Activated CD8-positive, alpha-beta T cell treated with anti-CD3 and anti-CD28 coated beads for 36 hours (primary cell): ENCODE results near the gene LIX1. TPM values are rescaled to one million over a fixed set of nuclear protein-coding genes. Genes with fewer than 3 reads are reported as not detected.

Experiments
- ATAC-seq: fragments of 200-7000 bp; cut with Tn5 transposase; one replicate; pipeline ENCODE4 v1.10.0; 2021; ENCODE audit warnings: mild to moderate bottlenecking, moderate library complexity
- CTCF ChIA-PET: fragments of 350-600 bp; sonication (Branson Sonifier 250); formaldehyde crosslinking; loops from one replicate; lab custom pipeline; 2021; ENCODE audit warnings: antibody characterized with exemption; lab: Charles Lee
- POLR2A ChIA-PET: fragments of 350-600 bp; sonication (Branson Sonifier 250); formaldehyde crosslinking; loops from one replicate; lab custom pipeline; 2021; ENCODE audit warnings: antibody characterized with exemption; lab: Charles Lee
- DNase-seq: peaks from one replicate; pipeline ENCODE4 v3.0.0-alpha.2; 2020
- H3K27ac Mint-ChIP-seq: one replicate; pipeline ENCODE4 v1.8.0; 2021; ENCODE audit warnings: mild to moderate bottlenecking, mixed read lengths
- H3K27me3 Mint-ChIP-seq: one replicate; pipeline ENCODE4 v1.8.0; 2021; ENCODE audit warnings: mixed read lengths
- H3K36me3 Mint-ChIP-seq: one replicate; pipeline ENCODE4 v1.8.0; 2021; ENCODE audit warnings: low read depth, mixed read lengths
- H3K4me1 Mint-ChIP-seq: one replicate; pipeline ENCODE4 v1.8.0; 2021; ENCODE audit warnings: low read depth, mixed read lengths
- H3K4me3 Mint-ChIP-seq: one replicate; pipeline ENCODE4 v1.8.0; 2021; ENCODE audit warnings: mild to moderate bottlenecking, moderate library complexity, mixed read lengths
- H3K9me3 Mint-ChIP-seq: one replicate; pipeline ENCODE4 v1.8.0; 2021; ENCODE audit warnings: mixed read lengths
- intact Hi-C: fragments of 100-400 bp; cut with micrococcal nuclease; formaldehyde crosslinking; loops from one replicate; pipeline ENCODE4 v1.10.0; 2022
- total RNA-seq, 2 experiments: library from RNA; stranded (reverse); gene quantifications; one replicate each; pipeline ENCODE4 v1.2.3, GENCODE V29; 2021
- TF ChIP-seq, protein P1 (sequence below): fragments of 200-600 bp; IDR thresholded peaks from one replicate; pipeline ENCODE4 v1.8.0; 2022; ENCODE audit warnings: antibody characterized with exemption, mild to moderate bottlenecking

LIX1 gene
- total RNA-seq, 2 experiments from 2014 or later, result not detected

DNA sequence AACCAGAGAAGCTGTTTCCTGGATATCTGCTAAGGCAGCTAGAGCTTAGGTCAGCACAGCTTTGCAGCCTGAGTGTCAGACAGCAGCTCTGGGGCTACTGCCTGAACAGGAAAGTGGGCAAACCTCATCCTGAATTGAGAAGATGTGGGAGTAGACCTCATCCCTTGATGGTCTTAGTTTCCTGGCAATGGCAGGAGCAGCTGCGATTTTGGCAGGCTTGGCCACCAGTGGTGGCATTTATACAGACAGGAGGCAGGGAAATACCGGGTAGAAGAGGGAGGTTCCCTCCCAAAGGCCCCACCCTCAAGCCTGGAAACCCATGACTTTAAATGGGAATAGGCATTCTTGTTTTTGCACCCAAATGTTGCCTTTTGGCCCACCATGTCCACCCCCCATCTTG is 69.7 kb downstream of the LIX1 start:
- H3K27me3 Mint-ChIP-seq, result no peaks in the 10 kb centered on the region
- no peaks in the 10 kb centered on the region for H3K9me3 Mint-ChIP-seq
- H3K4me3 Mint-ChIP-seq, result no peak overlapping the region
- CTCF ChIA-PET, result interaction anchor here (1.3 kb wide), 1 partner anchor 89 kb away, joined by 3 read pairs; no protein-coding TSS in a partner anchor
- no peaks in the 10 kb centered on the region for H3K36me3 Mint-ChIP-seq
- ATAC-seq (no peak), DNase-seq (no peak)
- TF ChIP-seq, protein P1, sequence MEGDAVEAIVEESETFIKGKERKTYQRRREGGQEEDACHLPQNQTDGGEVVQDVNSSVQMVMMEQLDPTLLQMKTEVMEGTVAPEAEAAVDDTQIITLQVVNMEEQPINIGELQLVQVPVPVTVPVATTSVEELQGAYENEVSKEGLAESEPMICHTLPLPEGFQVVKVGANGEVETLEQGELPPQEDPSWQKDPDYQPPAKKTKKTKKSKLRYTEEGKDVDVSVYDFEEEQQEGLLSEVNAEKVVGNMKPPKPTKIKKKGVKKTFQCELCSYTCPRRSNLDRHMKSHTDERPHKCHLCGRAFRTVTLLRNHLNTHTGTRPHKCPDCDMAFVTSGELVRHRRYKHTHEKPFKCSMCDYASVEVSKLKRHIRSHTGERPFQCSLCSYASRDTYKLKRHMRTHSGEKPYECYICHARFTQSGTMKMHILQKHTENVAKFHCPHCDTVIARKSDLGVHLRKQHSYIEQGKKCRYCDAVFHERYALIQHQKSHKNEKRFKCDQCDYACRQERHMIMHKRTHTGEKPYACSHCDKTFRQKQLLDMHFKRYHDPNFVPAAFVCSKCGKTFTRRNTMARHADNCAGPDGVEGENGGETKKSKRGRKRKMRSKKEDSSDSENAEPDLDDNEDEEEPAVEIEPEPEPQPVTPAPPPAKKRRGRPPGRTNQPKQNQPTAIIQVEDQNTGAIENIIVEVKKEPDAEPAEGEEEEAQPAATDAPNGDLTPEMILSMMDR, result no peak
- H3K27ac Mint-ChIP-seq, result no peak overlapping the region
- H3K4me1 Mint-ChIP-seq, result no peaks in the 10 kb centered on the region
- intact Hi-C loops, result no loop called here
- POLR2A ChIA-PET, result no interaction called here

DNA sequence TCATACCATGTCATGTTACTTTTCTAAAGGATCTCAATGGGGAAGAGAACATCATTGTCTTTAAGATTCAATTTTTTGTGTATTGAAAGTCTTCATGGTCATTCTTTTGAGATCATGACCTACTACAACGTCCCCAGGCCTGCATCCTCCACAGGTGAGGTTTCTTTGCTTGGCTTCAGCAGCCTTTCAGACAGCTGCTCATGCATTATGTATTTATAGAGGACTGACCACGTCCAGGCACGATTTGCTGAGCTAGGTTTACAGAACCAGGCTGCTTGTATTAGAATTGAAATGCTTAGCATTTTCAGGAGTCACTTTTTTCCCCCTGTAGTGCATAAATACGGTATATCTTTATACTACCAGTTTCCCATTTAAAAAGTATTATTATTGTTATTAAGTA is 70.4 kb downstream of the LIX1 start:
- no peak overlapping the region for H3K4me3 Mint-ChIP-seq
- no peaks in the 10 kb centered on the region for H3K9me3 Mint-ChIP-seq
- H3K27me3 Mint-ChIP-seq, result no peaks in the 10 kb centered on the region
- no peaks in the 10 kb centered on the region for H3K36me3 Mint-ChIP-seq
- no peak overlapping the region for H3K27ac Mint-ChIP-seq
- intact Hi-C loops, result no loop called here
- DNase-seq (no peak), ATAC-seq (no peak)
- TF ChIP-seq, protein P1, result no peak
- H3K4me1 Mint-ChIP-seq, result no peaks in the 10 kb centered on the region
- ChIA-PET CTCF (interaction anchor here (1.3 kb wide), 1 partner anchor 89 kb away, joined by 3 read pairs; no protein-coding TSS in a partner anchor), POLR2A (no interaction called here)

DNA sequence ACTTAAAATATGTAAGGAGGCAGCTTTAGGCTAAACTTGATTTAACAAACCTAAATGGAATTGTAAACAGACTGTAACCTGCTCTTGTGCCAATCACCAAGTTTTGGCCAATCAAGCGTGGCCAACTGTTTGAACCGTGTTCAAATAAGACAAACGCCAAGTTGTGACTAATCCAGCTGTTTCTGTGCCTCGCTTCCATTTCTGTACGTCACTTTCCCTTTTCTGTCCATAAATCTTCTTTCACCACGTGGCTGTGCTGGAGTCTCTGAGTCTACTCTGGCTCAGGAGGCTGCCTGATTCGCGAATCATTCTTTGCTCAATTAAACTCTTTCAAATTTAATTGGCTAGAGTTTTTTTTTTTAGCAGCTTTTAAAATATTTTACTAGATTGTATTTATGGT is 71.3 kb downstream of the LIX1 start:
- intact Hi-C loops, result no loop called here
- POLR2A ChIA-PET, result no interaction called here
- Mint-ChIP-seq H3K27ac (no peak overlapping the region), H3K27me3 (no peaks in the 10 kb centered on the region), H3K9me3 (no peaks in the 10 kb centered on the region), H3K4me3 (no peak overlapping the region), H3K4me1 (no peaks in the 10 kb centered on the region), H3K36me3 (no peaks in the 10 kb centered on the region)
- no peak for DNase-seq
- CTCF ChIA-PET, result interaction anchor here (0.7 to 1.7 kb wide), 2 partner anchors 11 to 39 kb away, joined by 4 read pairs; no protein-coding TSS in a partner anchor
- ATAC-seq, result no peak
- TF ChIP-seq, protein P1, result no peak

DNA sequence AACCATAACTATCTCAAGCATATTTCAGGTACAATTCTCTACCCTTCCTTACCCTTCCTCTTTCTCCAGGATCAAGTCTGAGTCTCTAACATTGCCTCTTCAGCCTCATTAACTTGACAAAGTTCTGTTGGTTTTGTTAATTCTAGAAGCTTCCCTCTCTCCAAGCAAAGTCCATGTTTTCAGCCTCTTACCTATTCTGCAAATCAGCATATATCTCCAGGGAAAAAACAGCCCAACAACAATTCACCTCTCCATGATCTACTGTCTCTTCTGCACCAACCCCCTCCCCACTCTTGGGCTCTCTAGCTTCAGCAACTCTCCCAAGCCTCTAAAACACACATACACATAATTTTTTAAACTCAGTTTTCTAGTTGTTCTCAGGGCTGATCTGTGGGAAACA is 72.2 kb downstream of the LIX1 start:
- TF ChIP-seq, protein P1, result no peak
- CTCF ChIA-PET, result interaction anchor here (0.7 to 1.7 kb wide), 3 partner anchors 12 to 93 kb away, joined by 4 read pairs; no protein-coding TSS in a partner anchor

DNA sequence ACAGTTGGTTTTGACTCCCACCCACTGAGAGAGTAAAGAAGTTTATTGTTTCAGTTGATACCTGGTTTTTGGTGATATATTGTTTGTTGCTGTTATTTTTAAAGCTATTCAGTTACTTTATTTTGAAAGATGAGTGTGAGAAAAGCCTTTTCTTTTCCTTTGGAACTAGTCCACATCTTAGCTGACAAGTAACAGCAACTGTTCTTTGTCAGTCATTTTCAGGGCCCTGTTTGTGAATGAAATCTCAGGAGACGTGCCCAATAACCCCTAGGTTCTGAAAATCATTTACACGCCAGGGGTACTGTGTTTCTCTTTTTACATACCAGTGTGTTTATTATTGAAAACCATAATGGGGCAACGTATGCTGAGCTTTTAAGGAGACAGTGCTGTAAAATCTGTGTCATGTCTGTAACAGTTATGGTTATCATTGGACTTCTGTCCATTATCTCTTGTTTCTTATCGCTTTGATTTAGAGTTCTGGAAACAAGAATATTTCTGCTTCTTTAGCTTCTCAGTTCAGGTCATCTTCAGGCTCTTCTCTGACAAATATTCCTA is 75.0 kb downstream of the LIX1 start:
- no peaks in the 10 kb centered on the region for H3K9me3 Mint-ChIP-seq
- intact Hi-C loops, result no loop called here
- H3K27me3 Mint-ChIP-seq, result no peaks in the 10 kb centered on the region
- ChIA-PET CTCF (interaction anchor here (0.7 to 1.9 kb wide), 4 partner anchors 8 to 199 kb away, joined by 3 to 6 read pairs (median 4); no protein-coding TSS in a partner anchor), POLR2A (no interaction called here)
- no peak overlapping the region for H3K27ac Mint-ChIP-seq
- ATAC-seq (no peak), DNase-seq (no peak)
- TF ChIP-seq, protein P1, result no peak
- H3K4me3 Mint-ChIP-seq, result no peak overlapping the region
- no peaks in the 10 kb centered on the region for H3K4me1 Mint-ChIP-seq
- no peaks in the 10 kb centered on the region for H3K36me3 Mint-ChIP-seq

More for the DNA sequence above, 72.2 kb downstream of the LIX1 start:
- Mint-ChIP-seq H3K27ac (no peak overlapping the region), H3K9me3 (no peaks in the 10 kb centered on the region), H3K27me3 (no peaks in the 10 kb centered on the region), H3K4me1 (no peaks in the 10 kb centered on the region), H3K4me3 (no peak overlapping the region), H3K36me3 (no peaks in the 10 kb centered on the region)
- intact Hi-C loops, result no loop called here
- ATAC-seq (no peak), DNase-seq (no peak)
- POLR2A ChIA-PET, result interaction anchor here (1.4 kb wide), 1 partner anchor 23 kb away, joined by 3 read pairs; no protein-coding TSS in a partner anchor
